HG02763 (cell line): Measurements from ENCODE around the gene RGS4.

ENCODE experiments used
- ATAC-seq: cut with Tn5 transposase; IDR thresholded peaks from one replicate; pipeline ENCODE4 v1.9.1; 2021; ENCODE audit warnings: mild to moderate bottlenecking, moderate library complexity; ENCODE audit not compliant: unreplicated experiment

Gene RGS4

GRCh38 chr1:163094589-163094988 lies 25.4 kb downstream of the RGS4 start:
- no peak for ATAC-seq

- ATAC-seq: no peak
These were observed 26.1 kb downstream of the RGS4 start for GRCh38 chr1:163095213-163095612.

- no peak for ATAC-seq
These were observed 33.4 kb downstream of the RGS4 start for GRCh38 chr1:163102590-163102989.

- no peak for ATAC-seq
These were observed 35.4 kb downstream of the RGS4 start for GRCh38 chr1:163104385-163105099.

- ATAC-seq: no peak
These were observed 37.3 kb downstream of the RGS4 start for GRCh38 chr1:163106364-163106987.

GRCh38 chr1:163107655-163108054 lies 38.5 kb downstream of the RGS4 start:
- ATAC-seq: no peak

GRCh38 chr1:163115887-163116286 lies 46.7 kb downstream of the RGS4 start:
- no peak for ATAC-seq

GRCh38 chr1:163119707-163120106 lies 50.5 kb downstream of the RGS4 start:
- no peak for ATAC-seq

GRCh38 chr1:163120372-163120771 lies 51.2 kb downstream of the RGS4 start:
- no peak for ATAC-seq

- ATAC-seq: no peak
These were observed 55.7 kb downstream of the RGS4 start for GRCh38 chr1:163124812-163125211.
